ENCODE results near the gene C4orf50.
"Not testable (repeated sequence)": the region's sequence is repeated elsewhere in the genome, so short reads cannot be mapped to it uniquely, and the experiment has no call there.

Gene C4orf50

GRCh38 chr4:5863461-5864113 is 154.6 kb downstream of the C4orf50 start:
- no peak for TF ChIP-seq GATA1 (IDR thresholded peaks at IDR 0.05; ENCODE audit: low read depth, low read length)
- TF ChIP-seq POLR2A (IDR thresholded peaks at IDR 0.05; ENCODE audit: low read length): no peak
- no peak for DNase-seq

- DNase-seq: no peak
Measured at GRCh38 chr4:5858020-5858769, 160.0 kb downstream of the C4orf50 start.

GRCh38 chr4:5857199-5857598 is 161.0 kb downstream of the C4orf50 start:
- TF ChIP-seq POLR2A (IDR thresholded peaks at IDR 0.05; ENCODE audit: low read length) (no peak), GATA1 (IDR thresholded peaks at IDR 0.05; ENCODE audit: low read depth, low read length) (no peak)
- DNase-seq: no peak

More at GRCh38 chr4:5858020-5858769, 160.0 kb downstream of the C4orf50 start:
- TF ChIP-seq POLR2A (IDR thresholded peaks at IDR 0.05; ENCODE audit: low read length): no peak

- DNase-seq: not testable (repeated sequence)
Measured at GRCh38 chr4:5856362-5856761, 161.9 kb downstream of the C4orf50 start.

- DNase-seq: no peak
- TF ChIP-seq POLR2A (IDR thresholded peaks at IDR 0.05; ENCODE audit: low read length): no peak
- TF ChIP-seq GATA1 (IDR thresholded peaks at IDR 0.05; ENCODE audit: low read depth, low read length): no peak
Measured at GRCh38 chr4:5854929-5855328, 163.3 kb downstream of the C4orf50 start.

- TF ChIP-seq POLR2A (IDR thresholded peaks at IDR 0.05; ENCODE audit: low read length) (no peak), GATA1 (IDR thresholded peaks at IDR 0.05; ENCODE audit: low read depth, low read length) (no peak)
- no peak for DNase-seq
Measured at GRCh38 chr4:5852523-5853202, 165.6 kb downstream of the C4orf50 start.

- TF ChIP-seq POLR2A (IDR thresholded peaks at IDR 0.05; ENCODE audit: low read length): no peak
- TF ChIP-seq GATA1 (IDR thresholded peaks at IDR 0.05; ENCODE audit: low read depth, low read length): no peak
- DNase-seq: no peak
Measured at GRCh38 chr4:5851637-5852301, 166.5 kb downstream of the C4orf50 start.

Measured in erythroblast (primary cell).